ENCODE data around the gene RASAL2.
"Not testable (repeated sequence)": the region's sequence is repeated elsewhere in the genome, so short reads cannot be mapped to it uniquely, and the experiment has no call there.

RASAL2 gene

GRCh38 chr1:178367151-178367550 lies 273.2 kb downstream of the RASAL2 start:
- no peak for FAIRE-seq

GRCh38 chr1:178368208-178368607 lies 274.3 kb downstream of the RASAL2 start:
- TF ChIP-seq TAF1 (IDR thresholded peaks at IDR 0.05; ENCODE audit: borderline replicate concordance, low read depth, low read length) (no peak), POLR2AphosphoS5 (IDR thresholded peaks at IDR 0.05; ENCODE audit: low read depth, low read length) (no peak), POLR2A (IDR thresholded peaks at IDR 0.05; ENCODE audit: low read depth, low read length) (no peak)
- FAIRE-seq (no peak), DNase-seq (ENCODE audit: insufficient read length) (no peak)

More at GRCh38 chr1:178367151-178367550, 273.2 kb downstream of the RASAL2 start:
- TF ChIP-seq POLR2A (IDR thresholded peaks at IDR 0.05; ENCODE audit: low read depth, low read length) (no peak), POLR2AphosphoS5 (IDR thresholded peaks at IDR 0.05; ENCODE audit: low read depth, low read length) (no peak), TAF1 (IDR thresholded peaks at IDR 0.05; ENCODE audit: borderline replicate concordance, low read depth, low read length) (no peak)
- DNase-seq (ENCODE audit: insufficient read length), result no peak

- TF ChIP-seq POLR2AphosphoS5 (IDR thresholded peaks at IDR 0.05; ENCODE audit: low read depth, low read length) (no peak), POLR2A (IDR thresholded peaks at IDR 0.05; ENCODE audit: low read depth, low read length) (no peak), TAF1 (IDR thresholded peaks at IDR 0.05; ENCODE audit: borderline replicate concordance, low read depth, low read length) (no peak)
- DNase-seq (ENCODE audit: insufficient read length), result no peak
- FAIRE-seq, result no peak
Measured at GRCh38 chr1:178371235-178371634, 277.3 kb downstream of the RASAL2 start.

- FAIRE-seq, result no peak
- DNase-seq (ENCODE audit: insufficient read length), result no peak
- TF ChIP-seq TAF1 (IDR thresholded peaks at IDR 0.05; ENCODE audit: borderline replicate concordance, low read depth, low read length), result no peak
- TF ChIP-seq POLR2A (IDR thresholded peaks at IDR 0.05; ENCODE audit: low read depth, low read length), result no peak
- no peak for TF ChIP-seq POLR2AphosphoS5 (IDR thresholded peaks at IDR 0.05; ENCODE audit: low read depth, low read length)
Measured at GRCh38 chr1:178371933-178372388, 278.1 kb downstream of the RASAL2 start.

- DNase-seq (ENCODE audit: insufficient read length) (no peak), FAIRE-seq (no peak)
- TF ChIP-seq TAF1 (IDR thresholded peaks at IDR 0.05; ENCODE audit: borderline replicate concordance, low read depth, low read length), result no peak
- TF ChIP-seq POLR2A (IDR thresholded peaks at IDR 0.05; ENCODE audit: low read depth, low read length), result no peak
- no peak for TF ChIP-seq POLR2AphosphoS5 (IDR thresholded peaks at IDR 0.05; ENCODE audit: low read depth, low read length)
Measured at GRCh38 chr1:178374016-178374415, 280.1 kb downstream of the RASAL2 start.

- FAIRE-seq (no peak), DNase-seq (ENCODE audit: insufficient read length) (no peak)
- TF ChIP-seq TAF1 (IDR thresholded peaks at IDR 0.05; ENCODE audit: borderline replicate concordance, low read depth, low read length), result no peak
- no peak for TF ChIP-seq POLR2A (IDR thresholded peaks at IDR 0.05; ENCODE audit: low read depth, low read length)
- no peak for TF ChIP-seq POLR2AphosphoS5 (IDR thresholded peaks at IDR 0.05; ENCODE audit: low read depth, low read length)
Measured at GRCh38 chr1:178376008-178376407, 282.1 kb downstream of the RASAL2 start.

GRCh38 chr1:178379807-178380206 lies 285.9 kb downstream of the RASAL2 start:
- TF ChIP-seq POLR2A (IDR thresholded peaks at IDR 0.05; ENCODE audit: low read depth, low read length), result no peak
- no peak for TF ChIP-seq TAF1 (IDR thresholded peaks at IDR 0.05; ENCODE audit: borderline replicate concordance, low read depth, low read length)
- TF ChIP-seq POLR2AphosphoS5 (IDR thresholded peaks at IDR 0.05; ENCODE audit: low read depth, low read length), result no peak
- DNase-seq (ENCODE audit: insufficient read length), result no peak
- no peak for FAIRE-seq

- TF ChIP-seq POLR2AphosphoS5 (IDR thresholded peaks at IDR 0.05; ENCODE audit: low read depth, low read length) (no peak), POLR2A (IDR thresholded peaks at IDR 0.05; ENCODE audit: low read depth, low read length) (no peak), TAF1 (IDR thresholded peaks at IDR 0.05; ENCODE audit: borderline replicate concordance, low read depth, low read length) (no peak)
- DNase-seq (ENCODE audit: insufficient read length) (no peak), FAIRE-seq (no peak)
Measured at GRCh38 chr1:178382372-178382771, 288.5 kb downstream of the RASAL2 start.

GRCh38 chr1:178385662-178386061 lies 291.8 kb downstream of the RASAL2 start:
- FAIRE-seq, result no peak
- DNase-seq (ENCODE audit: insufficient read length), result no peak
- TF ChIP-seq TAF1 (IDR thresholded peaks at IDR 0.05; ENCODE audit: borderline replicate concordance, low read depth, low read length), result no peak

- no peak for TF ChIP-seq TAF1 (IDR thresholded peaks at IDR 0.05; ENCODE audit: borderline replicate concordance, low read depth, low read length)
- TF ChIP-seq POLR2A (IDR thresholded peaks at IDR 0.05; ENCODE audit: low read depth, low read length), result no peak
- TF ChIP-seq POLR2AphosphoS5 (IDR thresholded peaks at IDR 0.05; ENCODE audit: low read depth, low read length), result no peak
- DNase-seq (ENCODE audit: insufficient read length) (no peak), FAIRE-seq (no peak)
Measured at GRCh38 chr1:178388418-178389145, 294.7 kb downstream of the RASAL2 start.

- FAIRE-seq (no peak), DNase-seq (ENCODE audit: insufficient read length) (no peak)
- TF ChIP-seq POLR2AphosphoS5 (IDR thresholded peaks at IDR 0.05; ENCODE audit: low read depth, low read length) (no peak), POLR2A (IDR thresholded peaks at IDR 0.05; ENCODE audit: low read depth, low read length) (no peak), TAF1 (IDR thresholded peaks at IDR 0.05; ENCODE audit: borderline replicate concordance, low read depth, low read length) (no peak)
Measured at GRCh38 chr1:178389441-178389840, 295.5 kb downstream of the RASAL2 start.

- FAIRE-seq, result not testable (repeated sequence)
Measured at GRCh38 chr1:178390280-178390679, 296.4 kb downstream of the RASAL2 start.

More at GRCh38 chr1:178390280-178390679, 296.4 kb downstream of the RASAL2 start:
- DNase-seq (ENCODE audit: insufficient read length), result not testable (repeated sequence)

Measured in GM12892 (cell line).